HL-60 (cell line): ENCODE measurements around the gene MRPL9.

Experiments used
- DNase-seq, 2 experiments: peaks; one replicate each; pipeline ENCODE4 v3.0.0-alpha.2; 2010 to 2020; ENCODE audit warnings: low read depth in 1 of 2, low spot score in 1 of 2
- H3K27ac ChIP-seq: fragments of 250-450 bp; sonication (Bioruptor Pico); replicated peaks from 2 replicates; pipeline ENCODE4 v1.5.1; 2020; ENCODE audit warnings: mild to moderate bottlenecking, moderate library complexity
- H3K27me3 ChIP-seq: fragments of 250-450 bp; sonication (Bioruptor Pico); 2 replicates; pipeline ENCODE4 v1.5.1; 2021; ENCODE audit warnings: mild to moderate bottlenecking, moderate library complexity; ENCODE audit not compliant: insufficient read depth, poor library complexity, severe bottlenecking
- H3K4me3 ChIP-seq: replicated peaks from 2 replicates; pipeline ENCODE4 v1.5.1; 2011; ENCODE audit warnings: mild to moderate bottlenecking, control low read depth, low read length; ENCODE audit not compliant: insufficient read depth
- GABPA ChIP-seq: IDR thresholded peaks from 2 replicates; pipeline ENCODE4 v1.6.1; 2012; ENCODE audit warnings: low read depth
- POLR2AphosphoS5 ChIP-seq: IDR thresholded peaks from 2 replicates; pipeline ENCODE4 v1.6.1; 2012; ENCODE audit warnings: low read depth
- SPI1 ChIP-seq: IDR thresholded peaks from 2 replicates; pipeline ENCODE4 v1.6.1; 2012; ENCODE audit warnings: low read depth, mild to moderate bottlenecking, borderline replicate concordance
- TF ChIP-seq, protein P1 (sequence below): IDR thresholded peaks from 2 replicates; pipeline ENCODE4 v1.6.1; 2012; ENCODE audit warnings: low read depth; ENCODE audit not compliant: insufficient replicate concordance
- TF ChIP-seq, protein P2 (sequence below): IDR thresholded peaks from one replicate; pipeline ENCODE4 v1.5.1; 2011; ENCODE audit warnings: low read length, control low read depth, inconsistent platforms; ENCODE audit not compliant: insufficient read depth

The MRPL9 gene

DNA sequence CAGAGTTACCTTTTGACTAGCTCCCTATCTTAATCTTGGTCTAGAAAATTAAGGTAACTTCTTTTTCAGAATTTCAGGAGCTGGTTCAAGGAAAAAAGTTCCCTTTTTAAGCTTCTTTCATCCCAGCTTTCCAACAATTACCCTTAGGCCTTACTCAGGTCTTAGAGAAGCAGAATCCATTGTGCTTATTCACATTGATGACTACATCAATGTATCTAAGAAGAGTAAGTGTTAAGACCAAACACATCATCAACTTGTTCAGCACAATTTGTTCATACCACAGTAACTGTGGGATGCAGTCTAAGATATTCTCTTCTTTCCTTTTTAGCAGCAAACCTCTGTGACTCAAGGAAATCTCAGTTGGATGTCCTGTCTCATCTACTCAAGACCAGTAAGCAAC, 4.1 kb downstream of the MRPL9 start:
- TF ChIP-seq, protein P1, sequence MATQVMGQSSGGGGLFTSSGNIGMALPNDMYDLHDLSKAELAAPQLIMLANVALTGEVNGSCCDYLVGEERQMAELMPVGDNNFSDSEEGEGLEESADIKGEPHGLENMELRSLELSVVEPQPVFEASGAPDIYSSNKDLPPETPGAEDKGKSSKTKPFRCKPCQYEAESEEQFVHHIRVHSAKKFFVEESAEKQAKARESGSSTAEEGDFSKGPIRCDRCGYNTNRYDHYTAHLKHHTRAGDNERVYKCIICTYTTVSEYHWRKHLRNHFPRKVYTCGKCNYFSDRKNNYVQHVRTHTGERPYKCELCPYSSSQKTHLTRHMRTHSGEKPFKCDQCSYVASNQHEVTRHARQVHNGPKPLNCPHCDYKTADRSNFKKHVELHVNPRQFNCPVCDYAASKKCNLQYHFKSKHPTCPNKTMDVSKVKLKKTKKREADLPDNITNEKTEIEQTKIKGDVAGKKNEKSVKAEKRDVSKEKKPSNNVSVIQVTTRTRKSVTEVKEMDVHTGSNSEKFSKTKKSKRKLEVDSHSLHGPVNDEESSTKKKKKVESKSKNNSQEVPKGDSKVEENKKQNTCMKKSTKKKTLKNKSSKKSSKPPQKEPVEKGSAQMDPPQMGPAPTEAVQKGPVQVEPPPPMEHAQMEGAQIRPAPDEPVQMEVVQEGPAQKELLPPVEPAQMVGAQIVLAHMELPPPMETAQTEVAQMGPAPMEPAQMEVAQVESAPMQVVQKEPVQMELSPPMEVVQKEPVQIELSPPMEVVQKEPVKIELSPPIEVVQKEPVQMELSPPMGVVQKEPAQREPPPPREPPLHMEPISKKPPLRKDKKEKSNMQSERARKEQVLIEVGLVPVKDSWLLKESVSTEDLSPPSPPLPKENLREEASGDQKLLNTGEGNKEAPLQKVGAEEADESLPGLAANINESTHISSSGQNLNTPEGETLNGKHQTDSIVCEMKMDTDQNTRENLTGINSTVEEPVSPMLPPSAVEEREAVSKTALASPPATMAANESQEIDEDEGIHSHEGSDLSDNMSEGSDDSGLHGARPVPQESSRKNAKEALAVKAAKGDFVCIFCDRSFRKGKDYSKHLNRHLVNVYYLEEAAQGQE = no peak
- TF ChIP-seq GABPA (no peak), SPI1 (no peak), POLR2AphosphoS5 (no peak)
- TF ChIP-seq, protein P2, sequence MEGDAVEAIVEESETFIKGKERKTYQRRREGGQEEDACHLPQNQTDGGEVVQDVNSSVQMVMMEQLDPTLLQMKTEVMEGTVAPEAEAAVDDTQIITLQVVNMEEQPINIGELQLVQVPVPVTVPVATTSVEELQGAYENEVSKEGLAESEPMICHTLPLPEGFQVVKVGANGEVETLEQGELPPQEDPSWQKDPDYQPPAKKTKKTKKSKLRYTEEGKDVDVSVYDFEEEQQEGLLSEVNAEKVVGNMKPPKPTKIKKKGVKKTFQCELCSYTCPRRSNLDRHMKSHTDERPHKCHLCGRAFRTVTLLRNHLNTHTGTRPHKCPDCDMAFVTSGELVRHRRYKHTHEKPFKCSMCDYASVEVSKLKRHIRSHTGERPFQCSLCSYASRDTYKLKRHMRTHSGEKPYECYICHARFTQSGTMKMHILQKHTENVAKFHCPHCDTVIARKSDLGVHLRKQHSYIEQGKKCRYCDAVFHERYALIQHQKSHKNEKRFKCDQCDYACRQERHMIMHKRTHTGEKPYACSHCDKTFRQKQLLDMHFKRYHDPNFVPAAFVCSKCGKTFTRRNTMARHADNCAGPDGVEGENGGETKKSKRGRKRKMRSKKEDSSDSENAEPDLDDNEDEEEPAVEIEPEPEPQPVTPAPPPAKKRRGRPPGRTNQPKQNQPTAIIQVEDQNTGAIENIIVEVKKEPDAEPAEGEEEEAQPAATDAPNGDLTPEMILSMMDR = no peak
- Histone ChIP-seq H3K27me3 (no peaks in the 10 kb centered on the region), H3K27ac (no peak overlapping the region), H3K4me3 (no peak overlapping the region)
- no peak for DNase-seq

DNA sequence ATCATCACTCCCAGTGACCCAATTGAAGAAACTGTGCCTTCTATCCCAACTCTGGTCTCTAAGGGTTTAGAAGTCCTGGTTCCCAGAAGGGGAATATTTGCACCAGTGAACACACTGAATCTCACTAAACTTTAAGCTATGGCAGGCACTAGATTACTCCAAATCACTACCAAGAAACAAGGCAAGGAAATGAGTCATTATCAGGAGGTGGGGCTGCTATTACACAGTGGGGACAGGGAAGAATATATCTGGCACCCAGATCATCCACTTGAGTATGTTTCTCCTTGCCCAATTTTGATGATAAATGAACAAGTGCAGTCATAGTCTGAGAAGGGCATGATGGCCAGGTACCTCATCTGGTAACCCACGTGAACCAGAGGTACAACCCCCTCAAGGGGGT, 7.0 kb downstream of the MRPL9 start:
- no peak overlapping the region for H3K27ac ChIP-seq
- H3K4me3 ChIP-seq = no peak overlapping the region
- no peaks in the 10 kb centered on the region for H3K27me3 ChIP-seq
- TF ChIP-seq SPI1 = no peak
- no peak for TF ChIP-seq GABPA
- no peak for TF ChIP-seq POLR2AphosphoS5
- no peak for DNase-seq

DNA sequence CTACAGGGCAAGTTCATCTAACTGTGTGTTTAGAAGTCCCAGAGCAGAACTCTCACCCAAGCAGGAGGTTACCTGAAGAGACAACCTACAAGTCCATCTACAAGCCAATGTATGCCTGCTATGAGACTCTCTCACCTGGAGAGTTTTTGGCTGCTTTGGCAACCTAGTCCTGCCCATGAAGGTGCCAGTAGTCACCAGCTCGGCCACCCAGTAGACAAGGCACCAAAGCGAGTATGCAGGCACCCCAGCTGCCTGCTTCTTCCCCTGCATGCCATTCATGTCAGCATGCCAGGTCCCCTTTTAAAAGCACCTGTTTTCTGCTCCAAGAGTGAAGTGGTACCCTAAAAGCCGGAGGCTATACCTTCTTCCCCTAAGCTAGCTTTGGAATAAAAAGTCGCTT, 21.8 kb downstream of the MRPL9 start:
- peaks cover 2% of the 10 kb centered on the region for H3K27me3 ChIP-seq
- TF ChIP-seq POLR2AphosphoS5 (no peak), SPI1 (no peak), GABPA (no peak)
- TF ChIP-seq, protein P1 = no peak
- TF ChIP-seq, protein P2 = no peak
- H3K27ac ChIP-seq = no peak overlapping the region
- no peak overlapping the region for H3K4me3 ChIP-seq
- DNase-seq = no peak

DNA sequence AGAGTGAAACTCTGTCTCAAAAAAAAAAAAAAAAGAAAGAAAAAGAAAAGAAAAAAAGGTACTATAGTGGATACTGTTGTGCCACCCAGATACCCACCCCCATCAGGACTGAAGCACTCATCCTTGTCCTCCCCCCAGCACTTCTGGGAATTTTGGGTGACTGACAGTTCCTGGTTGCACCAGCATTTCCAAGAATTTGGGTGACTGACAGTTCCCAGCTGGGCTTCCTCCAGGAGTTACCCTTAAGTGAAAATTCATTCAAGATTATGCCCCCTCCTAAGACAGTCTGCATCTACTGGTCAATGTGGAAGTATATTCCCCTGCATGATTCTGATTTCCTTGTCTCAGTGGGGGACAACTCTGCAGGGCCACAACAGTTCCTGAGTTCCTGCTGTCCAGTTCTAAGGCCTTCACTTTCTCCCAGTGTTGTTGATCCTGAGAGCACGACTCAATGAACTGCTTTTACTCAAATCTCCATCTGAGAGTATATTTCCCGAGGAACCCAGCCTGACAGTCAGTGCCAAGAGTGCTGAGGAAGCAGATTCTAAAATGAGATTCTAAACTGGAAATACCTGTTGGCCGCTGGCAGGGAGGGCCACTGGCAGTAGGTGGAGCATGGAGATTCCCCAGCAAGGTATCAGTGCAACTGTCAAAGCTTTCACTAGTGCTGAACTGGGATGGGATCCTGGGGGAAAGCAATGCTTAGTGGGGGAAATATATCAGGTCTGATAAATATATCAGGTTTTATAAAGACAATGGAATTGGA, 23.5 kb downstream of the MRPL9 start:
- no peak for DNase-seq
- Histone ChIP-seq H3K27ac (no peak overlapping the region), H3K4me3 (no peak overlapping the region), H3K27me3 (peaks cover under 1% of the 10 kb centered on the region)
- TF ChIP-seq POLR2AphosphoS5 (no peak), SPI1 (no peak), GABPA (no peak)
- TF ChIP-seq, protein P2 = no peak
- TF ChIP-seq, protein P1 = no peak
